Upper lobe of left lung (tissue), 6 donors: Measurements from ENCODE around the gene GPR146. TPM values are rescaled to one million over a fixed set of nuclear protein-coding genes. Genes with fewer than 3 reads are reported as not detected.

Source experiments
- ATAC-seq, 2 donors: fragments of 200-7000 bp; cut with Tn5 transposase; one replicate each; pipeline ENCODE4 v1.9.1; 2022; ENCODE audit warnings: mild to moderate bottlenecking in 2 of 2, moderate library complexity in 2 of 2; ENCODE audit not compliant: low FRiP score in 2 of 2
- DNase-seq, 2 donors: peaks; one replicate each; pipeline ENCODE4 v3.0.0-alpha.2; 2019 to 2020
- H3K27ac ChIP-seq, 4 donors: fragments of 200-600 bp; sonication (generic); one replicate each; pipeline ENCODE4 v1.5.1; 2016 to 2019
- H3K27me3 ChIP-seq, 4 donors: fragments of 200-600 bp; sonication (generic); one replicate each; pipeline ENCODE4 v1.5.1; 2017 to 2019
- H3K36me3 ChIP-seq, 4 donors: fragments of 200-600 bp; sonication (generic); one replicate each; pipeline ENCODE4 v1.5.1; 2016 to 2019
- H3K4me1 ChIP-seq, 4 donors: fragments of 200-600 bp; sonication (generic); one replicate each; pipeline ENCODE4 v1.5.1; 2018 to 2019
- H3K4me3 ChIP-seq, 4 donors: fragments of 200-600 bp; sonication (generic); one replicate each; pipeline ENCODE4 v1.5.1; 2017 to 2019; ENCODE audit warnings: mild to moderate bottlenecking in 2 of 4, moderate library complexity in 1 of 4
- H3K9me3 ChIP-seq, 4 donors: fragments of 200-600 bp; sonication (generic); one replicate each; pipeline ENCODE4 v1.5.1; 2018 to 2019
- EP300 ChIP-seq, 4 donors: sonication (generic); formaldehyde crosslinking; IDR thresholded peaks; one replicate each; pipeline ENCODE4 v1.5.1; 2017; ENCODE audit warnings: antibody characterized with exemption in 4 of 4, control low read depth in 2 of 4
- POLR2A ChIP-seq, 4 donors: fragments of 450-650 bp; IDR thresholded peaks; one replicate each; pipeline ENCODE4 v1.5.1; 2016 to 2017; ENCODE audit warnings: antibody characterized with exemption in 4 of 4, mild to moderate bottlenecking in 2 of 4
- POLR2AphosphoS5 ChIP-seq, 2 donors: sonication (generic); formaldehyde crosslinking; IDR thresholded peaks; one replicate each; pipeline ENCODE4 v1.5.1; 2017; ENCODE audit warnings: antibody characterized with exemption in 2 of 2
- WGBS, 2 donors: methylation state at CpG; one replicate each; pipeline ENCODE4 v1.1.5; 2017 to 2018; 5-methylcytosine and 5-hydroxymethylcytosine counted together
- total RNA-seq, 6 donors: library from RNA; depleted of rRNA in 4 of 6; stranded (reverse); fragments of >200 nt in 4 of 6; gene quantifications; one replicate each; pipeline versions ENCODE4 v1.1.0 to v1.2.1, GENCODE V29; 2016 to 2021
- TF ChIP-seq, protein P1 (sequence below), 6 experiments: fragments of 450-650 bp in 4 of 6; fragments of 200-600 bp in 2 of 6; sonication (generic) in 2 of 6; IDR thresholded peaks; one replicate each; pipeline ENCODE4 v1.5.1; 2016 to 2019; ENCODE audit warnings: antibody characterized with exemption in 6 of 6
- donor health status: DM: no; HTN: no; CAD: no; lungs with moderate emphysema.
- donor health status: DM: no; HTN: yes; CAD: no; lungs with severe emphysema.

Gene GPR146
- total RNA-seq, 6 donors from 2014 or later: 11.2 to 32.8 (median 28.9) TPM

GRCh38 chr7:1028775-1029636, 15.3 kb upstream of the GPR146 start:
- peak overlapping the region; percentile 87 to 94 (median 90) for H3K27ac ChIP-seq
- H3K9me3 ChIP-seq: no peaks in the 10 kb centered on the region
- peaks cover 15 to 40% (median 26%) of the 10 kb centered on the region in 4 donors for H3K4me1 ChIP-seq
- H3K4me3 ChIP-seq: peak overlapping the region in 3 of 4 donors; percentile 81 to 98 (median 96)
- no peak for TF ChIP-seq POLR2A (IDR thresholded peaks at IDR 0.05)
- peak in 1 of 2 donors; percentile 53 for TF ChIP-seq POLR2AphosphoS5 (IDR thresholded peaks at IDR 0.05)
- peak in 1 of 2 donors; percentile 92 for DNase-seq
- peak; percentile 91 to 92 for ATAC-seq
- peaks cover 0 to 18% (median 11%) of the 10 kb centered on the region in 4 donors for H3K36me3 ChIP-seq
- H3K27me3 ChIP-seq: no peaks in the 10 kb centered on the region
- 62 to 72% methylated on average over 10 to 18 of the region's 18 CpGs for WGBS, 2 donors

DNA sequence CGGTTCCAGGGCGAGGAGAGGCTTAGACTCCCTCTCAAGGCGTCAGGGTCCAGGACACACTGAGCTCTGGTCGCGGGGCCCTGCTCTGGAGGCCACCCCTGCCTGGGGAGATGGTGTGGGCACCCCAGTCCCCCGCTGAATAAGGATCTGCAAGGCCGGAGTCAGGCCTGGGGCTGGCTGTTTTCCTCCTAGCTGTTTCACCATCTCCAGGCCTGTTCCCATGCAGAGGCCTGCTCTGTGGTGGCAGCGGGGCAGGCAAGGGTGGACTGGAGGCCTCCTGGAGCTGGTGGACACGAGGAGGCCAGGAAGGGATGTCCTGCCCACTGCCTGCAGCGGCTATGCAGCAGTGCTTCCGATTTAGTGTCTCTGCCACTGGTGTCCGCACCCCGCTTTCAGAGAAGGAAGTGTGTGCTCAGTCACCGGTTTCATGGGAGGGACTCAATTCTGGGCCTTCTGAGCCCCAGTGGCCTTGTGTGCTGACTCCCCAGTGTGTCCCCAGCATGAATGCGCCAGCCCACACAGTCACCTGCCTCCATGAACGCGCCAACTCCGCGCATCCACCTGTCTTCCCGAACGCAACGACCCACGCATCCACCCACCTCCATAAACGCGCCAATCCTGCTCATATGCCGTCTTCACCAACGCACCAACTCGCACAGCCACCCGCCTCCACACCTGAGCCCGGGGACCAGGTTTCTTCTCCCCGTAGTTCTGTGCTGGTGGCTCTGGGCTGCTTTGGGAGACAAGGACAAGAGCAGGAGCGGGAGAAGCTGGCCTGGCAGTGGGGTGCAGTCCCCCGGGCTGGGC, 14.5 kb upstream of the GPR146 start:
- WGBS, 2 donors: 84 to 86% methylated on average over 23 to 33 of the region's 33 CpGs
- H3K4me1 ChIP-seq: peaks cover 15 to 40% (median 26%) of the 10 kb centered on the region in 4 donors
- no peak for TF ChIP-seq POLR2AphosphoS5 (IDR thresholded peaks at IDR 0.05)
- no peak for TF ChIP-seq EP300 (IDR thresholded peaks at IDR 0.05)
- TF ChIP-seq, protein P1, sequence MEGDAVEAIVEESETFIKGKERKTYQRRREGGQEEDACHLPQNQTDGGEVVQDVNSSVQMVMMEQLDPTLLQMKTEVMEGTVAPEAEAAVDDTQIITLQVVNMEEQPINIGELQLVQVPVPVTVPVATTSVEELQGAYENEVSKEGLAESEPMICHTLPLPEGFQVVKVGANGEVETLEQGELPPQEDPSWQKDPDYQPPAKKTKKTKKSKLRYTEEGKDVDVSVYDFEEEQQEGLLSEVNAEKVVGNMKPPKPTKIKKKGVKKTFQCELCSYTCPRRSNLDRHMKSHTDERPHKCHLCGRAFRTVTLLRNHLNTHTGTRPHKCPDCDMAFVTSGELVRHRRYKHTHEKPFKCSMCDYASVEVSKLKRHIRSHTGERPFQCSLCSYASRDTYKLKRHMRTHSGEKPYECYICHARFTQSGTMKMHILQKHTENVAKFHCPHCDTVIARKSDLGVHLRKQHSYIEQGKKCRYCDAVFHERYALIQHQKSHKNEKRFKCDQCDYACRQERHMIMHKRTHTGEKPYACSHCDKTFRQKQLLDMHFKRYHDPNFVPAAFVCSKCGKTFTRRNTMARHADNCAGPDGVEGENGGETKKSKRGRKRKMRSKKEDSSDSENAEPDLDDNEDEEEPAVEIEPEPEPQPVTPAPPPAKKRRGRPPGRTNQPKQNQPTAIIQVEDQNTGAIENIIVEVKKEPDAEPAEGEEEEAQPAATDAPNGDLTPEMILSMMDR (IDR thresholded peaks at IDR 0.05): no peak
- TF ChIP-seq POLR2A (IDR thresholded peaks at IDR 0.05): no peak
- H3K9me3 ChIP-seq: no peaks in the 10 kb centered on the region
- H3K4me3 ChIP-seq: no peak overlapping the region
- ATAC-seq (no peak), DNase-seq (peak in 1 of 2 donors; percentile 66)
- H3K36me3 ChIP-seq: peaks cover 0 to 15% (median 11%) of the 10 kb centered on the region in 4 donors
- H3K27ac ChIP-seq: peak overlapping the region; percentile 87 to 94 (median 90)
- H3K27me3 ChIP-seq: no peaks in the 10 kb centered on the region

DNA sequence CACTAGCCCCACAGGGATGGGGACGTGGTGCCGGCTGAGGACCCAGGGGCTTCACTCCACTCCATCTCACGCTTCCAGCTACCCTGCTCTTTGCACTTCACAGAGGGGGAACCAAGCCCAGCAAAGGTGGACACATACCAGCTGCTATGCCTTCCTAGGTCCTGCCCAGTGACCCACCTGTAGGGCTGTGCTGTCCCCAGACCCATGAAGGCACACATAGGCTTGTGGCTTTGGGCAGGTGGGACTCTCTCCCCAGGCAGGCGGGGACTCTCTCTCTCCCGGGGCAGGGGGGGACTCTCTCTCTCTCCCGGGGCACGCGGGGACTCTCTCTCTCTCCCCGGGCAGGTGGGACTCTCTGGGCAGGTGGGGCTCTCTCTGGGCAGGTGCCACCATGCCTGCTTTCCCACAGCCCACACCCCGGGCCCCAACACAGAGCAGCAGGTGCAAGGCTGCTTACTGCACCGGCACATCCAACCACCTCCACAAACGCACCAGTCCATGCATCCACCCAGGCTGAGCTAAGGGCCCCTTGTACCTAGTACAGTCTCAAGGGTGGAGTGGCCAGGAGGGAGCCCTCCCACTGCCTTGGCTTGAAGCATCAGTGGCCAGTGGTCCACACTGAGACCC, 13.8 kb upstream of the GPR146 start:
- H3K36me3 ChIP-seq: peaks cover 0 to 11% (median 7%) of the 10 kb centered on the region in 4 donors
- H3K4me1 ChIP-seq: peaks cover 15 to 38% (median 26%) of the 10 kb centered on the region in 4 donors
- no peaks in the 10 kb centered on the region for H3K27me3 ChIP-seq
- ATAC-seq (no peak), DNase-seq (no peak)
- no peaks in the 10 kb centered on the region for H3K9me3 ChIP-seq
- no peak overlapping the region for H3K4me3 ChIP-seq
- no peak for TF ChIP-seq EP300 (IDR thresholded peaks at IDR 0.05)
- no peak for TF ChIP-seq POLR2AphosphoS5 (IDR thresholded peaks at IDR 0.05)
- TF ChIP-seq, protein P1 (IDR thresholded peaks at IDR 0.05): no peak
- TF ChIP-seq POLR2A (IDR thresholded peaks at IDR 0.05): no peak
- 89 to 100% methylated on average over 3 to 7 of the region's 12 CpGs for WGBS, 2 donors
- no peak overlapping the region for H3K27ac ChIP-seq

GRCh38 chr7:1031716-1032455, 12.5 kb upstream of the GPR146 start:
- no peak overlapping the region for H3K27ac ChIP-seq
- H3K4me3 ChIP-seq: no peak overlapping the region
- no peaks in the 10 kb centered on the region for H3K27me3 ChIP-seq
- TF ChIP-seq EP300 (IDR thresholded peaks at IDR 0.05) (no peak), POLR2A (IDR thresholded peaks at IDR 0.05) (no peak), POLR2AphosphoS5 (IDR thresholded peaks at IDR 0.05) (no peak)
- TF ChIP-seq, protein P1 (IDR thresholded peaks at IDR 0.05): no peak
- ATAC-seq (no peak), DNase-seq (peak in 1 of 2 donors; percentile 62)
- peaks cover 11 to 25% (median 21%) of the 10 kb centered on the region in 4 donors for H3K4me1 ChIP-seq
- no peaks in the 10 kb centered on the region for H3K9me3 ChIP-seq
- 94 to 96% methylated on average over 9 to 30 of the region's 33 CpGs for WGBS, 2 donors
- H3K36me3 ChIP-seq: no peaks in the 10 kb centered on the region
